H1 (cell line): ENCODE measurements around the gene GPA33. TPM values are rescaled to one million over a fixed set of nuclear protein-coding genes. Genes with fewer than 3 reads are reported as not detected.

Experiments
- EGR1 ChIP-seq: IDR thresholded peaks from 2 replicates; pipeline ENCODE4 v1.6.1; 2011; ENCODE audit warnings: low read depth, low read length, borderline replicate concordance
- RAD21 ChIP-seq, 2 experiments: IDR thresholded peaks in 1 of 2; conservative IDR thresholded peaks in 1 of 2; 2 replicates each; pipeline ENCODE4 v1.6.1; 2011; ENCODE audit warnings: low read depth in 2 of 2, low read length in 2 of 2, improper control_type of control experiment in 1 of 2, inconsistent platforms in 1 of 2, mild to moderate bottlenecking in 1 of 2, moderate library complexity in 1 of 2
- TCF12 ChIP-seq: IDR thresholded peaks from 2 replicates; pipeline ENCODE4 v1.6.1; 2011; ENCODE audit warnings: low read depth, mild to moderate bottlenecking, low read length
- TEAD4 ChIP-seq: IDR thresholded peaks from 2 replicates; pipeline ENCODE4 v1.6.1; 2012; ENCODE audit warnings: low read depth, low read length, inconsistent platforms, mixed read lengths
- polyA plus RNA-seq, 7 experiments: library from polyadenylated mRNA; depleted of rRNA in 3 of 7; stranded (reverse) in 5 of 7; unstranded in 2 of 7; fragments of >200 nt in 5 of 7; fragments of 200-250 nt in 2 of 7; gene quantifications; 1 replicate in 5 of 7; 2 replicates in 1 of 7; 4 replicates in 1 of 7; pipeline versions ENCODE4 v1.2.1 to v1.2.3, GENCODE V29; 2011 to 2013; ENCODE audit warnings: missing spikeins in 2 of 7, mixed read lengths in 2 of 7
- total RNA-seq: library from RNA; stranded (reverse); fragmentation: NEBNext Ultra II Directional; extraction: Animal tissue kit (Norgen Biotek cat#: 25700); gene quantifications from 2 replicates; pipeline ENCODE4 v1.2.1, GENCODE V29; 2021

Gene GPA33
- total and polyA plus RNA-seq, 2 of the 8 experiments (the other 6 are each of a cell fraction or from before 2014, with no cell fraction given), result 0.19 to 0.67 TPM

- TF ChIP-seq EGR1, result no peak
- TF ChIP-seq TCF12, result no peak
- no peak for TF ChIP-seq RAD21 (IDR thresholded peaks at IDR 0.05 in 1 of 2, conservative IDR thresholded peaks at IDR 0.05 in 1 of 2; ENCODE audit: low read depth in 2 of 2, low read length in 2 of 2)
- TF ChIP-seq TEAD4, result no peak
Measured at GRCh38 chr1:167092653-167093052, 2.5 kb upstream of the GPA33 start (continued).
